Prostate gland (tissue), 2 donors: ENCODE data around the gene SLC6A6. TPM values are rescaled to one million over a fixed set of nuclear protein-coding genes. Genes with fewer than 3 reads are reported as not detected.

ENCODE experiments used
- DNase-seq: peaks from one replicate; pipeline ENCODE4 v3.0.0-alpha.2; 2019; ENCODE audit warnings: low spot score
- H3K27ac ChIP-seq, 2 donors: fragments of 200-600 bp; sonication (generic); 2 replicates each; pipeline ENCODE4 v1.5.1; 2017 to 2019
- H3K27me3 ChIP-seq: fragments of 200-600 bp; sonication (generic); replicated peaks from 2 replicates; pipeline ENCODE4 v1.5.1; 2019; ENCODE audit not compliant: insufficient read depth
- H3K36me3 ChIP-seq, 2 donors: fragments of 200-600 bp; sonication (generic); 1 replicate in 1 of 2; 2 replicates in 1 of 2; pipeline versions ENCODE4 v1.5.1 to v1.8.1; 2017 to 2019
- H3K4me1 ChIP-seq: fragments of 200-600 bp; sonication (generic); replicated peaks from 2 replicates; pipeline ENCODE4 v1.5.1; 2019
- H3K4me3 ChIP-seq, 2 donors: fragments of 200-600 bp; sonication (generic); 2 replicates each; pipeline ENCODE4 v1.5.1; 2017 to 2019
- H3K9me3 ChIP-seq: fragments of 200-600 bp; sonication (generic); 2 replicates; pipeline ENCODE4 v1.5.1; 2017
- CTCF ChIP-seq, 4 experiments: fragments of 200-600 bp in 2 of 4; fragments of 450-650 bp in 2 of 4; sonication (generic) in 2 of 4; IDR thresholded peaks; 1 replicate in 3 of 4; 2 replicates in 1 of 4; pipeline ENCODE4 v1.5.1; 2016 to 2019; ENCODE audit warnings: antibody characterized with exemption in 4 of 4, mild to moderate bottlenecking in 2 of 4, moderate library complexity in 2 of 4
- POLR2A ChIP-seq: fragments of 450-650 bp; IDR thresholded peaks from one replicate; pipeline ENCODE4 v1.6.1; 2016; ENCODE audit warnings: antibody characterized with exemption, mild to moderate bottlenecking
- POLR2AphosphoS5 ChIP-seq: sonication (generic); formaldehyde crosslinking; IDR thresholded peaks from one replicate; pipeline ENCODE4 v1.6.1; 2017; ENCODE audit warnings: antibody characterized with exemption
- WGBS: methylation state at CpG from one replicate; pipeline ENCODE4 v1.1.5; 2018; 5-methylcytosine and 5-hydroxymethylcytosine counted together
- intact Hi-C: fragments of 100-400 bp; cut with DNase I; formaldehyde crosslinking; loops from one replicate; pipeline ENCODE4 v1.14.2; 2022
- total RNA-seq, 2 donors: library from RNA; depleted of rRNA; stranded (reverse); fragments of >200 nt; gene quantifications; one replicate each; pipeline ENCODE4 v1.1.0, GENCODE V29; 2016

The SLC6A6 gene
- total RNA-seq, 2 donors from 2014 or later, result 6.9 to 24.5 TPM

- DNase-seq, result no peak
- no peak overlapping the region for H3K4me3 ChIP-seq
- TF ChIP-seq CTCF (IDR thresholded peaks at IDR 0.05), result no peak
- TF ChIP-seq POLR2A, result no peak
- TF ChIP-seq POLR2AphosphoS5, result no peak
- intact Hi-C loops, result no loop called here
- no peaks in the 10 kb centered on the region for H3K36me3 ChIP-seq
- peaks cover 11% of the 10 kb centered on the region for H3K4me1 ChIP-seq
- H3K9me3 ChIP-seq, result no peaks in the 10 kb centered on the region
- WGBS, result 97% methylated on average over 5 of the region's 5 CpGs
- H3K27me3 ChIP-seq, result no peaks in the 10 kb centered on the region
- H3K27ac ChIP-seq, result no peak overlapping the region
Measured at GRCh38 chr3:14410106-14410502, 7.7 kb downstream of the SLC6A6 start.

- intact Hi-C loops, result no loop called here
- Histone ChIP-seq H3K4me3 (no peak overlapping the region), H3K36me3 (no peaks in the 10 kb centered on the region), H3K27me3 (no peaks in the 10 kb centered on the region), H3K9me3 (no peaks in the 10 kb centered on the region), H3K4me1 (peaks cover 10% of the 10 kb centered on the region), H3K27ac (no peak overlapping the region)
- 72% methylated on average over 6 of the region's 6 CpGs for WGBS
- TF ChIP-seq POLR2AphosphoS5, result no peak
- no peak for TF ChIP-seq CTCF (IDR thresholded peaks at IDR 0.05)
- no peak for TF ChIP-seq POLR2A
- DNase-seq, result no peak
Measured at GRCh38 chr3:14410503-14411165, 8.2 kb downstream of the SLC6A6 start.

GRCh38 chr3:14411166-14411526, 8.7 kb downstream of the SLC6A6 start:
- Histone ChIP-seq H3K27me3 (no peaks in the 10 kb centered on the region), H3K27ac (no peak overlapping the region), H3K36me3 (no peaks in the 10 kb centered on the region), H3K9me3 (no peaks in the 10 kb centered on the region), H3K4me3 (no peak overlapping the region), H3K4me1 (peaks cover 5% of the 10 kb centered on the region)
- no peak for TF ChIP-seq POLR2A
- no peak for DNase-seq
- WGBS, result 83% methylated on average over 9 of the region's 9 CpGs
- intact Hi-C loops, result no loop called here

- intact Hi-C loops, result no loop called here
- H3K27me3 ChIP-seq, result no peaks in the 10 kb centered on the region
- H3K27ac ChIP-seq, result no peak overlapping the region
- H3K36me3 ChIP-seq, result no peaks in the 10 kb centered on the region
- no peaks in the 10 kb centered on the region for H3K9me3 ChIP-seq
- no peak overlapping the region for H3K4me3 ChIP-seq
- H3K4me1 ChIP-seq, result no peaks in the 10 kb centered on the region
- TF ChIP-seq POLR2A (no peak), POLR2AphosphoS5 (no peak), CTCF (IDR thresholded peaks at IDR 0.05) (no peak)
- no peak for DNase-seq
- WGBS, result 90% methylated on average over 7 of the region's 7 CpGs
Measured at GRCh38 chr3:14411988-14412387, 9.6 kb downstream of the SLC6A6 start.

- Histone ChIP-seq H3K9me3 (no peaks in the 10 kb centered on the region), H3K4me1 (no peaks in the 10 kb centered on the region), H3K27ac (no peak overlapping the region), H3K4me3 (no peak overlapping the region), H3K36me3 (no peaks in the 10 kb centered on the region), H3K27me3 (no peaks in the 10 kb centered on the region)
- no peak for TF ChIP-seq POLR2AphosphoS5
- no peak for TF ChIP-seq POLR2A
- TF ChIP-seq CTCF (IDR thresholded peaks at IDR 0.05), result no peak
- intact Hi-C loops, result no loop called here
- WGBS, result 83% methylated on average over 13 of the region's 13 CpGs
- no peak for DNase-seq
Measured at GRCh38 chr3:14412831-14413380, 10.5 kb downstream of the SLC6A6 start.
